Right lobe of liver (tissue), 4 donors: Measurements from ENCODE around the gene CHRDL1.

Experiments
- POLR2A ChIP-seq: fragments of 450-650 bp; IDR thresholded peaks from one replicate; pipeline ENCODE4 v1.6.1; 2017; ENCODE audit warnings: antibody characterized with exemption, mild to moderate bottlenecking
- TF ChIP-seq, protein P1 (sequence below), 4 donors: fragments of 200-600 bp in 3 of 4; fragments of 450-650 bp in 1 of 4; IDR thresholded peaks; one replicate each; pipeline versions ENCODE4 v1.5.1 to v1.8.0; 2016 to 2022; ENCODE audit warnings: antibody characterized with exemption in 4 of 4, mild to moderate bottlenecking in 2 of 4
- donor health status: DM: no; HTN: no; CAD: no.
- donor health status: DM: no; HTN: no; CAD: no.
- donor health status: DM: no; HTN: yes; CAD: no.

DNA sequence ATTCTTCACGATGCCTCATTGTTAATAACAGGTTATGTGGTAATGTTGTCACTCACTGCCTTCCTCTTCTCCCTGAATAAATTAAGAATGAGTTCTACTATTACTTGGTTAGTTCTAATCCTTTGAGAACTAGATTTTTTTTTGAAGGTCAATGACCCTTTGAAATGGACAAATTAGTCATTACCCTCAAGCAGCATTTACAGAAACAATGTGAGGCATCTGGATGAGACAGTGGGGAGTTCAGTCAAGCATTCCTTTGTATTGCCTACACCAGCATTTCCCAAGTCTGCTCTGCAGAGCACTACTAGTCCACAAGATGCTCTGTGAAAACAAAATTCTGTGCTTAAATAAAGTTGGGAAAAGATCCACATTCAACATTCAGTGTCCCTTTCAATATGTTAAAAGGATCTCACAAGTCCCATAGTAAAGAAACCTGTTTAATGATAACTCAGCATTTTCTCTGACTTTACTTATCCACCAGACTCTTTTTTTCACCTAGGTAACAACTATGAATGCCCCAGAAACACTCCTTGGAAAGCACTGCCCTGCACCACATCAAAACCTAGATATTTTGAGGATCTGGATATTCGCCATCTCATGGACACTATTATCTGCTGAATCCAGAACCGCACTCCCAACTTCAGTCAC lies 60.6 kb downstream of the CHRDL1 start:
- TF ChIP-seq, protein P1, sequence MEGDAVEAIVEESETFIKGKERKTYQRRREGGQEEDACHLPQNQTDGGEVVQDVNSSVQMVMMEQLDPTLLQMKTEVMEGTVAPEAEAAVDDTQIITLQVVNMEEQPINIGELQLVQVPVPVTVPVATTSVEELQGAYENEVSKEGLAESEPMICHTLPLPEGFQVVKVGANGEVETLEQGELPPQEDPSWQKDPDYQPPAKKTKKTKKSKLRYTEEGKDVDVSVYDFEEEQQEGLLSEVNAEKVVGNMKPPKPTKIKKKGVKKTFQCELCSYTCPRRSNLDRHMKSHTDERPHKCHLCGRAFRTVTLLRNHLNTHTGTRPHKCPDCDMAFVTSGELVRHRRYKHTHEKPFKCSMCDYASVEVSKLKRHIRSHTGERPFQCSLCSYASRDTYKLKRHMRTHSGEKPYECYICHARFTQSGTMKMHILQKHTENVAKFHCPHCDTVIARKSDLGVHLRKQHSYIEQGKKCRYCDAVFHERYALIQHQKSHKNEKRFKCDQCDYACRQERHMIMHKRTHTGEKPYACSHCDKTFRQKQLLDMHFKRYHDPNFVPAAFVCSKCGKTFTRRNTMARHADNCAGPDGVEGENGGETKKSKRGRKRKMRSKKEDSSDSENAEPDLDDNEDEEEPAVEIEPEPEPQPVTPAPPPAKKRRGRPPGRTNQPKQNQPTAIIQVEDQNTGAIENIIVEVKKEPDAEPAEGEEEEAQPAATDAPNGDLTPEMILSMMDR (IDR thresholded peaks at IDR 0.05) = no peak
- no peak for TF ChIP-seq POLR2A
